GM12872 (cell line): Measurements from ENCODE around the gene ZNF280A.

Experiments used
- TF ChIP-seq, protein P1 (sequence below): IDR thresholded peaks from 3 replicates; pipeline ENCODE4 v1.5.1; 2011; ENCODE audit warnings: low read depth, mild to moderate bottlenecking, low read length, moderate library complexity; ENCODE audit not compliant: insufficient read depth

Gene ZNF280A

DNA sequence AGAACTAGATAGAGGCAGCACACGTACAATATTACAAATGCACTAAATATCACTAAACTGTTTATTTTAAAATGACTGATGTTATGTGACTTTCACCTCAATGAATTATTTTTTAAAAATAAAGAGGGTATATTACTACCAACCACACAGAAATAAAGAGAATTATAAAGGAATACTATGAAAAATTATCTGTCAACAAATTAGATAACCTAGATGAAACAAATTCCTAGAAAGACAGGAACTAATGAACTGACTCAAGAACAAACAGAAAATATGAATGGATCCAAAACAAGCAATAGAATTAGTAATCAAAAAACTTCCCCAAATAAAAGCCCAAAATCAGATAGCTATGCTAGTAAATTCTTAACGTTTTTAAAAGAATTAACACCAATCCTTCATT, 21.8 kb downstream of the ZNF280A start:
- TF ChIP-seq, protein P1, sequence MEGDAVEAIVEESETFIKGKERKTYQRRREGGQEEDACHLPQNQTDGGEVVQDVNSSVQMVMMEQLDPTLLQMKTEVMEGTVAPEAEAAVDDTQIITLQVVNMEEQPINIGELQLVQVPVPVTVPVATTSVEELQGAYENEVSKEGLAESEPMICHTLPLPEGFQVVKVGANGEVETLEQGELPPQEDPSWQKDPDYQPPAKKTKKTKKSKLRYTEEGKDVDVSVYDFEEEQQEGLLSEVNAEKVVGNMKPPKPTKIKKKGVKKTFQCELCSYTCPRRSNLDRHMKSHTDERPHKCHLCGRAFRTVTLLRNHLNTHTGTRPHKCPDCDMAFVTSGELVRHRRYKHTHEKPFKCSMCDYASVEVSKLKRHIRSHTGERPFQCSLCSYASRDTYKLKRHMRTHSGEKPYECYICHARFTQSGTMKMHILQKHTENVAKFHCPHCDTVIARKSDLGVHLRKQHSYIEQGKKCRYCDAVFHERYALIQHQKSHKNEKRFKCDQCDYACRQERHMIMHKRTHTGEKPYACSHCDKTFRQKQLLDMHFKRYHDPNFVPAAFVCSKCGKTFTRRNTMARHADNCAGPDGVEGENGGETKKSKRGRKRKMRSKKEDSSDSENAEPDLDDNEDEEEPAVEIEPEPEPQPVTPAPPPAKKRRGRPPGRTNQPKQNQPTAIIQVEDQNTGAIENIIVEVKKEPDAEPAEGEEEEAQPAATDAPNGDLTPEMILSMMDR, result no peak

DNA sequence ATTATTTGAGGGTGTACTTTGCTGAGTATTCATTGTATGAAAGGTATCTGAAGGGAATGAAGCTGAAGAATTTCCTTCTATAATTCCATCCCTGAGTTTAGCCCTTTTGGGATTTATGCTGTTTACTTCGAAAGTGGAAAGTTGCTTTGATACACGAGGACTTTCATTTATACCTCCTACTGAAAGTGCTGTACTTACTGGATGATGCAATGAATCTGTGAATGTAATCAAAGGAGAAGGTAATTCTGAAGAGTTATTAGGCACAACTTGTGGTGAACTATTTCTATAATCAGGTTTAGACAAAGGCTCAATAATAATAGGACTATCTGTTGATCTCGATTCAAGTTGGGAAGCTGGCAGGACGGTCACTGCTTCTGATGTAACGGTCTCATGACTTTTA, 31.3 kb downstream of the ZNF280A start:
- TF ChIP-seq, protein P1, result no peak

DNA sequence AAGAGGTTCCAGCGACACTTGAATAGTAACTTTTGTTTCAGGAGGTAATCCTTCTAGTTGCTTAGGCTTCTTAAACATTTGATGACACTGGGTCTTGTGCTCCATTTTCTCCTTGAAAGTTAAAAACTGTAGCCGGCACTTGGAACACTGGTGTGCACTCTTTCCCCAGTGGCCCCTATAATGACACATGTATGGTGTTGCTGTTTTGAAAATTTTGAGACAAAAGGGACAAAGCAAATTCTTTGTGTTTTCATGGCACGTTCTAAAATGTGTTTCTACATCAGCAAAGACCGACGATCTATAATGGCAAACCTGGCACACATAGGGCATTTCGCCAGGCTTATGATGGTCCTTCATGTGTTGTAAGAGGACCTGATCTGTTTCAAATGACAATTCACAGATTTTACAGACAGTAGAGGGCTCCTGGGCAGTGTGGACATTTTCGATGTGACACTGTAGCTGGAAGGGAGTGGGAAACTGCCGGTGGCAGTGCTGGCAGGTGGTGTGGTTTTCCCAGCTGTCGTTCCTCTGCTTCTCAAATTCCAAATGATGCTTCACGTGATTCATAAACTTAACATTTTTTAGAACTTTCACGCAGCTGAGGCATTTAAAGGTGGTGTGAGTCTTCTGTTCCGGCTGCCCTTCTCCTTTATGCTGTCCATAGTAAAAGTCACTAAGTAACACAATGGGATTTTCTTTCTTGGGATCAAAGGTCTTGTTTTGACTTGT, 32.0 kb downstream of the ZNF280A start:
- TF ChIP-seq, protein P1, result no peak

DNA sequence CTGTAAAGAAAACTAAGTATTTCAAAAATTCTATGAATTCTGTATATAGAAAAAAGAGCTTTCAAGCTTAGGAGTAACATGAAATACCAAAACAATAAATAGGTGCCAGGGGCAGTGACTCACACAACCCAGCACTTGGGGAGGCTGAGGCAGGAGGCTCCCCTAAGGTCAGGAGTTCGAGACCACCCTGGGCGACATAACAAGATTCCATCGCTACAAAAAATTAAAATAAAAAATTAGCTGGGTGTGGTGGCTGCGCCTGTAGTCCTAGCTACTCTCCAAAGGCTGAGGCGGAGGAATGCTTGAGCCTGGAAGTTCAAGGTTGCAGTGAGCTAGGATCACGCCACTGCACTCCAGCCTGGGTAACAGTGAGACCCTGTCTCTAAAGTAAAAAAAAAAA, 33.0 kb downstream of the ZNF280A start:
- TF ChIP-seq, protein P1, result no peak

DNA sequence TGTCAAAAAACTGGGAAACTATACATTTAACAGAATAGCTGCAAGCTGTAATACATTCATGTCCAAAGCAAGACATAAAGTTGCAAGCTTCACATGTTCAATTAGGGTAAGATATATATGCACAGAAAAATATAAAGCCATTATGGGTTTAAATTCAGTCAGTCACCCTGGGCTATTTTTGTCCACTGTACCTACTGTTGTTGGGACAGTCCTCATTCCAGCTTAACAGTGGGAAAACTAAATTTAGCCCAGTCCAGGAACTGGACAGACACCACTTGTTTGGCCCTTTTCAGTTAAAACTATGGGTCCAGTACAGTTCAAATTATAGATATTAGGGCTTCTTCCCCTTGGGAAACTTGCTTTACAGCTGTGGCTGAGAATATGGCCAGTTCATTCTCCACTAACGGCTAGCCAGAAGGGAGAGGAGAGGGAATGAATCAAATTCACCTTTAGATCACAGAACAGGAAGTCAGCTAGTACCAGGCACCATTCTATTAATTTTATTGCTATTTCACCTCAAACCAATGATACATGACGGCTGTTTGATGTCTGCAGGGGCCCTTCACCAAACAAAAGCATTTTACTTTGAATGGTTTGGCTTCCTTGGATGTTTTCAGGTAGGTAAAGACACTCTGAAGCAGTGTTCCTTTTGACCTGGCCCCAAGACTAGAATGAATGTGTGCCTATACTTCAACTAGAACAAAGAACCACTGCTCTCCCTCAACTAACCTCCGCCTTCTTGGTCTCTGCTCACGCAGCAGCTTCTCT, 33.8 kb downstream of the ZNF280A start:
- TF ChIP-seq, protein P1, result no peak

DNA sequence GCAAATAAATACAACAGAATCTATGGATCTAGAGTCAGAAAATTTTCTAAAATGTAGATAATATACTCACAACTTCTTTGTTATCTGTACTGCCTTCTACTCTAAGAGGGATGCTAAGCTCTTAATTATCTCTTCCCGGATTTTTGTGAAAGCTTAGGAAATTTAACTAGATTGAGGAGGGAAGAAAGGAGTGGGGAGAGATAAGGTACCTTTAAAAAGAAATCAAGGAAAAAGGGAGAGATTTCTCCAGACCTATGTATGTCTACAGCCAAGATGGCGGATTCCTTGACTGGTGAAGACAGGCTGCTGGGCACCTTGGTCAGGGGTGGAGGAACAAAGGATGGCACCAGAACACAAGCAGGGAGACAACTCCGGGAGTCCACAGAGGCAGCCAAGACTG, 34.5 kb downstream of the ZNF280A start:
- TF ChIP-seq, protein P1, result no peak

DNA sequence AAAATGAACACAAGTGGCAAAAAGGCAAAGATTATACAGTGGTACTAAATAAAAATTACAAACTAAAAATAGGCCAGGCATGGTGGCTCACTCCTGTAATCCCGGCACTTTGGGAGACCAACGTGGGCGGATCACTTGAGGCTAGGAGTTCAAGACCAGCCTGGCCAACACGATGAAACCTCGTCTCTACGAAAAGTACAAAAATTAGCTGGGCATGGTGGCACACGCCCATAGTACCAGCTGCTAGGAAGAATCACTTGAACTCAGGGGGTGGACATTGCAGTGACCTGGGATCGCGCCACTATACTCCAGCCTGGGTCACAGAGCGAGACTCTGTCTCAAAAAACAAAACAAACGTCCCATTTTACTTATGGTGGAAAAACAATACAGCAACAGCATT, 36.0 kb downstream of the ZNF280A start:
- TF ChIP-seq, protein P1, result no peak
